Smooth muscle cell (in vitro differentiated cells): ENCODE data around the gene CXCL12. TPM values are rescaled to one million over a fixed set of nuclear protein-coding genes. Genes with fewer than 3 reads are reported as not detected.

Source experiments
- DNase-seq: peaks from one replicate; lab custom pipeline; 2025; ENCODE audit not compliant: unreplicated experiment; lab: John Stamatoyannopoulos, UW
- H2AFZ ChIP-seq: fragments of 200-600 bp; sonication (generic); 2 replicates; pipeline ENCODE4 v1.6.0; 2016; ENCODE audit warnings: antibody characterized with exemption, low read depth, mild to moderate bottlenecking
- H3F3A ChIP-seq: fragments of 200-600 bp; sonication (generic); 2 replicates; pipeline ENCODE4 v1.6.0; 2017; ENCODE audit warnings: antibody characterized with exemption, low read depth
- H3K27ac ChIP-seq: fragments of 200-600 bp; sonication (generic); 2 replicates; pipeline ENCODE4 v1.5.1; 2016; ENCODE audit warnings: low read depth, mild to moderate bottlenecking
- H3K27me3 ChIP-seq: fragments of 200-600 bp; sonication (generic); 2 replicates; pipeline ENCODE4 v1.6.1; 2016; ENCODE audit warnings: low read depth, mild to moderate bottlenecking
- H3K36me3 ChIP-seq: fragments of 200-600 bp; sonication (generic); 2 replicates; pipeline ENCODE4 v1.5.1; 2016; ENCODE audit warnings: low read depth
- H3K4me1 ChIP-seq: fragments of 200-600 bp; sonication (generic); 2 replicates; pipeline ENCODE4 v1.5.1; 2016; ENCODE audit warnings: low read depth
- H3K4me2 ChIP-seq: fragments of 200-600 bp; sonication (generic); 2 replicates; pipeline ENCODE4 v1.6.0; 2016; ENCODE audit warnings: mild to moderate bottlenecking
- H3K4me3 ChIP-seq: fragments of 200-600 bp; sonication (generic); 2 replicates; pipeline ENCODE4 v1.5.1; 2016; ENCODE audit warnings: mild to moderate bottlenecking
- H3K79me2 ChIP-seq: fragments of 200-600 bp; sonication (generic); 2 replicates; pipeline ENCODE4 v1.6.0; 2016; ENCODE audit warnings: low read depth, mild to moderate bottlenecking
- H3K9ac ChIP-seq: fragments of 200-600 bp; sonication (generic); 2 replicates; pipeline ENCODE4 v1.6.0; 2016; ENCODE audit warnings: low read depth
- H3K9me3 ChIP-seq: fragments of 200-600 bp; sonication (generic); replicated peaks from 2 replicates; pipeline ENCODE4 v1.5.1; 2016; ENCODE audit warnings: low read depth
- H4K20me1 ChIP-seq: fragments of 200-600 bp; sonication (generic); 2 replicates; pipeline ENCODE4 v1.6.0; 2016; ENCODE audit warnings: low read depth
- CTCF ChIP-seq: fragments of 200-600 bp; sonication (generic); IDR thresholded peaks from 2 replicates; pipeline ENCODE4 v1.5.1; 2017; ENCODE audit warnings: borderline replicate concordance, mild to moderate bottlenecking, antibody characterized with exemption; ENCODE audit not compliant: insufficient read depth, poor library complexity, severe bottlenecking
- WGBS: methylation state at CpG from one replicate; pipeline ENCODE4 v1.1.7; 2016; ENCODE audit warnings: low lambda C conversion rate; 5-methylcytosine and 5-hydroxymethylcytosine counted together
- polyA plus RNA-seq: library from polyadenylated mRNA; unstranded; fragments of >200 nt; fragmentation: Nextera tagmentation; extraction: Ambion mirVana; gene quantifications from 2 replicates; pipeline ENCODE4 v1.2.1, GENCODE V29; 2016
- total RNA-seq: library from RNA; depleted of rRNA; stranded (reverse); fragments of >200 nt; gene quantifications from 2 replicates; pipeline ENCODE4 v1.2.3, GENCODE V29; 2014

The CXCL12 gene
- total and polyA plus RNA-seq, 2 experiments from 2014 or later, result 10.9 to 52.0 TPM

- H3K4me3 ChIP-seq, result no peak overlapping the region
- no peak for DNase-seq
- no peaks in the 10 kb centered on the region for H4K20me1 ChIP-seq
- no peak overlapping the region for H3K9ac ChIP-seq
- no peaks in the 10 kb centered on the region for H3K9me3 ChIP-seq
- H3F3A ChIP-seq, result no peaks in the 10 kb centered on the region
- no peak overlapping the region for H3K4me2 ChIP-seq
- WGBS, result 96% methylated on average over 2 of the region's 3 CpGs
- H3K27ac ChIP-seq, result no peak overlapping the region
- no peak for TF ChIP-seq CTCF
- H3K27me3 ChIP-seq, result no peaks in the 10 kb centered on the region
- H3K4me1 ChIP-seq, result peaks cover 4% of the 10 kb centered on the region
- H2AFZ ChIP-seq, result no peak overlapping the region
- H3K36me3 ChIP-seq, result no peaks in the 10 kb centered on the region
- H3K79me2 ChIP-seq, result no peaks in the 10 kb centered on the region
These were observed 29.3 kb downstream of the CXCL12 start for GRCh38 chr10:44355630-44356029.

GRCh38 chr10:44354771-44355170 is 30.1 kb downstream of the CXCL12 start:
- Histone ChIP-seq H3K4me2 (no peak overlapping the region), H4K20me1 (no peaks in the 10 kb centered on the region), H3K27me3 (no peaks in the 10 kb centered on the region), H2AFZ (no peak overlapping the region), H3K27ac (no peak overlapping the region), H3K9me3 (no peaks in the 10 kb centered on the region), H3K36me3 (no peaks in the 10 kb centered on the region), H3K4me1 (peaks cover 4% of the 10 kb centered on the region), H3K79me2 (no peaks in the 10 kb centered on the region), H3K9ac (no peak overlapping the region), H3K4me3 (no peak overlapping the region), H3F3A (no peaks in the 10 kb centered on the region)
- 88% methylated on average over 2 of the region's 2 CpGs for WGBS
- no peak for TF ChIP-seq CTCF
- DNase-seq, result no peak

DNA sequence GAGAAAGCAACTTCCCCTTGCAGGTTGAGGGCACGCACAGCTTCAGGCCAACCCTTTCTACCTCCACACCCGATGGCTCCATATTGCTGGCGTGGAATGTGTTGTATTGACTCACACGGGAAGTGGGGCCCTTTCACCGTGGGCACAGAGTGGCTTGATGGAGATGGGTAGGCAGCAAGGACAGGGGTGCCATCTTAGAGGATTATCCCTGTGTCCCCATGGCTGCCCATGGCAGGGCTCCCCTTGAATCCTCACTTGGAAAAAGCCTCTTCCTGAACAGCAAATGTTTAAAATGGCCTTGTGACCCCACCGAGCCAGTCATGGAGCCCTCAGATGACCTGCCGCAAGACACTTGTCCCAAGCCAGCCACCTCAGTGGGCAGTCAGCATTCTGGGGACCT is 31.2 kb downstream of the CXCL12 start:
- no peak for DNase-seq
- Histone ChIP-seq H3K4me2 (no peak overlapping the region), H3K4me1 (peaks cover 4% of the 10 kb centered on the region), H3F3A (no peaks in the 10 kb centered on the region), H3K27me3 (no peaks in the 10 kb centered on the region), H4K20me1 (no peaks in the 10 kb centered on the region), H3K9me3 (no peaks in the 10 kb centered on the region), H3K36me3 (no peaks in the 10 kb centered on the region), H2AFZ (no peak overlapping the region), H3K79me2 (no peaks in the 10 kb centered on the region), H3K4me3 (no peak overlapping the region), H3K27ac (no peak overlapping the region), H3K9ac (no peak overlapping the region)
- 97% methylated on average over 7 of the region's 7 CpGs for WGBS
- no peak for TF ChIP-seq CTCF

GRCh38 chr10:44353128-44353390 is 31.8 kb downstream of the CXCL12 start:
- whole genome bisulfite sequencing, result 100% methylated on average over 4 of the region's 4 CpGs
- H3K4me2 ChIP-seq, result no peak overlapping the region
- H2AFZ ChIP-seq, result no peak overlapping the region
- H3K9me3 ChIP-seq, result no peaks in the 10 kb centered on the region
- no peaks in the 10 kb centered on the region for H3K27me3 ChIP-seq
- peaks cover 4% of the 10 kb centered on the region for H3K4me1 ChIP-seq
- no peaks in the 10 kb centered on the region for H3K36me3 ChIP-seq
- no peak overlapping the region for H3K4me3 ChIP-seq
- TF ChIP-seq CTCF, result no peak
- no peak overlapping the region for H3K9ac ChIP-seq
- no peaks in the 10 kb centered on the region for H3K79me2 ChIP-seq
- no peaks in the 10 kb centered on the region for H3F3A ChIP-seq
- no peak overlapping the region for H3K27ac ChIP-seq
- no peak for DNase-seq
- no peaks in the 10 kb centered on the region for H4K20me1 ChIP-seq
